Measurements from ENCODE around the gene LOXHD1.

GRCh38 chr18:46555213-46555612 lies 101.8 kb downstream of the LOXHD1 start:
- TF ChIP-seq CTCF (IDR thresholded peaks at IDR 0.05) = no peak
- no peak for TF ChIP-seq ZFX (IDR thresholded peaks at IDR 0.05; ENCODE audit: borderline replicate concordance)
